A673 (cell line): ENCODE results near the gene TARP.
"Not testable (repeated sequence)": the region's sequence is repeated elsewhere in the genome, so short reads cannot be mapped to it uniquely, and the experiment has no call there.

Experiments used
- BruUV-seq: library from RNA; stranded (reverse); fragments of 400-500 nt; replicated peaks from 2 replicates; lab custom pipeline; 2021; lab: Mats Ljungman, UMichigan
- CTCF ChIA-PET: fragments of 300-600 bp; sonication (Branson Sonifier 250); formaldehyde crosslinking; loops from one replicate; lab custom pipeline; 2022; ENCODE audit warnings: antibody characterized with exemption; lab: Charles Lee
- POLR2A ChIA-PET: fragments of 300-600 bp; sonication (Branson Sonifier 250); formaldehyde crosslinking; loops from one replicate; lab custom pipeline; 2022; ENCODE audit warnings: antibody characterized with exemption; ENCODE audit not compliant: low non-redundant PET; lab: Charles Lee
- DNase-seq: peaks from one replicate; pipeline ENCODE4 v3.0.0-alpha.2; 2015; ENCODE audit warnings: low spot score
- H3K27ac ChIP-seq: fragments of 200-600 bp; sonication (generic); 2 replicates; pipeline ENCODE4 v1.5.1; 2016; ENCODE audit warnings: mixed run types, low read depth, mild to moderate bottlenecking, mixed read lengths, antibody characterized with exemption, low read length; ENCODE audit not compliant: poor library complexity, severe bottlenecking
- H3K27me3 ChIP-seq: fragments of 200-600 bp; sonication (generic); replicated peaks from 2 replicates; pipeline ENCODE4 v1.6.1; 2017; ENCODE audit warnings: mixed run types, low read depth, mild to moderate bottlenecking, mixed read lengths, antibody characterized with exemption, low read length; ENCODE audit not compliant: insufficient read depth, poor library complexity
- H3K36me3 ChIP-seq: fragments of 200-600 bp; sonication (generic); 2 replicates; pipeline ENCODE4 v1.6.1; 2016; ENCODE audit warnings: mixed run types, mild to moderate bottlenecking, mixed read lengths, antibody characterized with exemption, low read length; ENCODE audit not compliant: insufficient read depth, poor library complexity, severe bottlenecking
- H3K4me1 ChIP-seq: fragments of 200-600 bp; sonication (generic); 2 replicates; pipeline ENCODE4 v1.6.1; 2017; ENCODE audit warnings: mixed run types, mild to moderate bottlenecking, mixed read lengths, antibody characterized with exemption, low read length; ENCODE audit not compliant: insufficient read depth, poor library complexity, severe bottlenecking
- H3K4me3 ChIP-seq: fragments of 200-600 bp; sonication (generic); 2 replicates; pipeline ENCODE4 v1.5.1; 2016; ENCODE audit warnings: low read depth, mixed run types, mild to moderate bottlenecking, mixed read lengths, low read length; ENCODE audit not compliant: poor library complexity, severe bottlenecking
- H3K9me3 ChIP-seq: fragments of 200-600 bp; sonication (generic); 2 replicates; pipeline ENCODE4 v1.6.1; 2016; ENCODE audit warnings: mixed run types, low read depth, mild to moderate bottlenecking, mixed read lengths, antibody characterized with exemption, low read length; ENCODE audit not compliant: poor library complexity, severe bottlenecking
- EZH2 ChIP-seq: fragments of 200-600 bp; sonication (generic); IDR thresholded peaks from 2 replicates; pipeline ENCODE4 v1.6.1; 2017; ENCODE audit warnings: borderline replicate concordance, low read depth, mild to moderate bottlenecking, mixed read lengths, antibody characterized with exemption, low read length; ENCODE audit not compliant: poor library complexity, severe bottlenecking
- intact Hi-C: fragments of 100-400 bp; cut with micrococcal nuclease; formaldehyde crosslinking; loops from one replicate; pipeline ENCODE4 v1.10.0; 2022; ENCODE audit not compliant: unreplicated experiment
- TF ChIP-seq, protein P1 (sequence below): fragments of 300-800, 200-600 bp; sonication (generic); conservative IDR thresholded peaks from 2 replicates; pipeline ENCODE4 v1.5.1; 2017; ENCODE audit warnings: low read depth, mild to moderate bottlenecking, antibody characterized with exemption, low read length, moderate library complexity, mixed read lengths

Gene TARP

DNA sequence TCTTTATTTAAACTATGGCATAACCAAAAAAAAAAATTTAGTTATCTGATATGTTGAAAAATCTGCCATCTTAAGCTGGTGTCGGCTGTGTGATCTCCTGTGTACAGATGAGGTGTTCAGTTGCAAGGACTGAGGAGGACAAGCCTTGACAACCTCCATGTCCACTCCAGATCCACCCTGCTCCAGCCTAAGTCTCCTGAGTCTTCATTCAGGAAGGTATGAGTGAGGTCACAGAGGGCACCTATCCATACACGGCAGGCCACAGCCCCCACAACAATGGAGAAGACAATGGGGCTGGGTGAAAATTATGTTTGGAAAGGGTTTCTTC lies 16.1 kb downstream of the TARP start:
- Histone ChIP-seq H3K4me1 (no peaks in the 10 kb centered on the region), H3K27ac (no peak overlapping the region), H3K9me3 (no peaks in the 10 kb centered on the region), H3K36me3 (no peaks in the 10 kb centered on the region), H3K27me3 (no peaks in the 10 kb centered on the region), H3K4me3 (no peak overlapping the region)
- intact Hi-C loops: no loop called here
- POLR2A ChIA-PET: no interaction called here
- CTCF ChIA-PET: no interaction called here
- no peak for DNase-seq
- no TSS peak for BruUV-seq
- no peak for TF ChIP-seq EZH2
- TF ChIP-seq, protein P1, sequence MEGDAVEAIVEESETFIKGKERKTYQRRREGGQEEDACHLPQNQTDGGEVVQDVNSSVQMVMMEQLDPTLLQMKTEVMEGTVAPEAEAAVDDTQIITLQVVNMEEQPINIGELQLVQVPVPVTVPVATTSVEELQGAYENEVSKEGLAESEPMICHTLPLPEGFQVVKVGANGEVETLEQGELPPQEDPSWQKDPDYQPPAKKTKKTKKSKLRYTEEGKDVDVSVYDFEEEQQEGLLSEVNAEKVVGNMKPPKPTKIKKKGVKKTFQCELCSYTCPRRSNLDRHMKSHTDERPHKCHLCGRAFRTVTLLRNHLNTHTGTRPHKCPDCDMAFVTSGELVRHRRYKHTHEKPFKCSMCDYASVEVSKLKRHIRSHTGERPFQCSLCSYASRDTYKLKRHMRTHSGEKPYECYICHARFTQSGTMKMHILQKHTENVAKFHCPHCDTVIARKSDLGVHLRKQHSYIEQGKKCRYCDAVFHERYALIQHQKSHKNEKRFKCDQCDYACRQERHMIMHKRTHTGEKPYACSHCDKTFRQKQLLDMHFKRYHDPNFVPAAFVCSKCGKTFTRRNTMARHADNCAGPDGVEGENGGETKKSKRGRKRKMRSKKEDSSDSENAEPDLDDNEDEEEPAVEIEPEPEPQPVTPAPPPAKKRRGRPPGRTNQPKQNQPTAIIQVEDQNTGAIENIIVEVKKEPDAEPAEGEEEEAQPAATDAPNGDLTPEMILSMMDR: no peak

DNA sequence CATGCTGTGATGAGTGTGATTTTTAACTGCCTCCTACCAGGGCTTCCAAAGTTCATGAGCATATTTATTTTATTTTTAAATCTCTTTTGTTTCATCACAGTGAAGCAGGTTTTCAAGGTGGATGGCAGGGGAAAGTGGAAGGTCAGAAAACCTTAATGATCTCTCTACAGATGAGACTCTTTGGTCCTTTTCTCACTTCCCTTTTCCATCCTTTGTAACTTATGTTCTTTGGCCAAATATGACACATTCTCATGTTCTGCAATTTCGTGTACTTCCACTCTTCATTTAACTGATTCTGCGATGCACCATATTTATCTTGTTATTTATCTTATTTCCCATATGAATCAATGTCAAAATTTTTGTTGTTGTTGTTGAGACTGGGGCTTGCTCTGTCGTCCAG lies 23.6 kb downstream of the TARP start:
- H3K4me1 ChIP-seq, H3K27me3 ChIP-seq, BruUV-seq, intact Hi-C loops, DNase-seq, H3K27ac ChIP-seq, CTCF ChIA-PET, H3K36me3 ChIP-seq, POLR2A ChIA-PET, H3K9me3 ChIP-seq, H3K4me3 ChIP-seq: not testable (repeated sequence)

DNA sequence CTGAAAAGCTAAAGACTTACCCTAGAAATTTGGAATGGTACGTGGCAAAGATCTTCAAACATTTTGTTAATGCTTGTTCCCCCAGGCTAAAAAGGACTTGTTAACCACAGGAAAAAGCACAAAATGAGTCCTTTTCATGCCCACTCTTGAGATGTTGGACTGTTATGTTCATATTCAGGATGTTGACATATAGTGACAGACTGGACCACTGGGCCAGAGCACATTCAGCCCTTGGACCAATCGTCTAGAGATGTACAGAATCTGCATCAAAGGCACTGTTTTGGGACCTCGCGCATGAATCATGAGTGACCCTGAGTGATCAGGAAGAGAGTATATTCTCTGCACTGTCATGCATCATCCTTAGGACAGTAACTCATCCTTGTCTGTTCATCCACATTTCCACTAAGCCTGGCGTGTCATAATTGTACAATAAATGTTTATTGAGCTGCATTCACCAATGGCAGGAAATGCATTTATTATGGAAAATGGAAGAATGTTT lies 25.3 kb downstream of the TARP start:
- no peaks in the 10 kb centered on the region for H3K27me3 ChIP-seq
- intact Hi-C loops: no loop called here
- CTCF ChIA-PET: no interaction called here
- no peak overlapping the region for H3K4me3 ChIP-seq
- BruUV-seq: no TSS peak
- H3K9me3 ChIP-seq: no peaks in the 10 kb centered on the region
- no peaks in the 10 kb centered on the region for H3K4me1 ChIP-seq
- POLR2A ChIA-PET: no interaction called here
- no peak for DNase-seq
- no peak overlapping the region for H3K27ac ChIP-seq
- H3K36me3 ChIP-seq: no peaks in the 10 kb centered on the region
- TF ChIP-seq EZH2: no peak
- TF ChIP-seq, protein P1: no peak

DNA sequence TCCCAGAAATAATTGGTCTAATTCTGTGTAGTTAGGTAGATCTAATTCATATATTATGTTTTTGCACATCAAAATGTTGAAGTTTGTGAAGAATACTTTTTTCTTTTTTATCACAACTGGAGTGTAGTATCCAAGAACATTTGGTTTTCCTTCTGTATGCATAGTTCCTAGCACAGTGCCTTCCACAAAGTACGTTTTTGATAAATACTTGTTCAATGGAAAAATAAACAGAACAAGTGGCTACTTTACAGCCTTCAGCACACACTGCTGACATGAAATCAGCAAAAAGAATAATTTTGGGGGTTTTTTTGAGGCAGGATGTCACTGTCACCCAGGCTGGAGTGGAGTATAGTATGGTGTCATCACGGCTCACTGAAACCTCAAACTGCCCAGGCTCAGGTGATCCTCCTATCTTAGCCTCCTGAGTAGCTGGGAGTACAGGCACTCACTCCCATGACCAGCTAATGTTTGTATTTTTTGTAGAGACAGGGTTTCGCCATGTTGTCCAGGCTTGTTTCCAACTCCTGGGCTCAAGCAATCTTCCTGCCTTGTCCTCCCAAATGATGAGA lies 27.9 kb downstream of the TARP start:
- intact Hi-C loops: no loop called here
- Histone ChIP-seq H3K4me3 (no peak overlapping the region), H3K27me3 (no peaks in the 10 kb centered on the region), H3K4me1 (no peaks in the 10 kb centered on the region), H3K9me3 (no peaks in the 10 kb centered on the region), H3K36me3 (no peaks in the 10 kb centered on the region), H3K27ac (no peak overlapping the region)
- no TSS peak for BruUV-seq
- ChIA-PET CTCF (no interaction called here), POLR2A (no interaction called here)
- TF ChIP-seq EZH2: no peak
- TF ChIP-seq, protein P1: no peak
- DNase-seq: no peak
